Parathyroid adenoma (tissue), 2 donors: ENCODE results near the gene NQO2.
A peak's percentile ranks its signal among the peaks of the same experiment; 100 is the strongest.

Experiments
- H2AFZ ChIP-seq: fragments of 300-600 bp; sonication (generic); one replicate; pipeline ENCODE4 v1.7.0; 2017; ENCODE audit warnings: antibody characterized with exemption, mild to moderate bottlenecking
- H3K27ac ChIP-seq: fragments of 300-600 bp; sonication (generic); one replicate; pipeline ENCODE4 v1.7.0; 2017
- H3K27me3 ChIP-seq: fragments of 300-600 bp; sonication (generic); one replicate; pipeline ENCODE4 v1.7.0; 2017; ENCODE audit warnings: low read length; ENCODE audit not compliant: control insufficient read depth, insufficient read depth
- H3K36me3 ChIP-seq: fragments of 300-600 bp; sonication (generic); one replicate; pipeline ENCODE4 v1.7.0; 2017; ENCODE audit warnings: low read length; ENCODE audit not compliant: control insufficient read depth, insufficient read depth
- H3K4me1 ChIP-seq: fragments of 300-600 bp; sonication (generic); one replicate; pipeline ENCODE4 v1.7.0; 2017; ENCODE audit warnings: control low read depth
- H3K4me2 ChIP-seq: fragments of 300-600 bp; sonication (generic); one replicate; pipeline ENCODE4 v1.7.0; 2017; ENCODE audit warnings: low read length
- H3K4me3 ChIP-seq: fragments of 300-600 bp; sonication (generic); one replicate; pipeline ENCODE4 v1.7.0; 2017; ENCODE audit warnings: low read depth, low read length
- H3K79me2 ChIP-seq: fragments of 300-600 bp; sonication (generic); one replicate; pipeline ENCODE4 v1.7.0; 2017; ENCODE audit warnings: control low read depth
- H3K9ac ChIP-seq: fragments of 300-600 bp; sonication (generic); one replicate; pipeline ENCODE4 v1.7.0; 2017; ENCODE audit warnings: mild to moderate bottlenecking
- H3K9me3 ChIP-seq: fragments of 300-600 bp; sonication (generic); one replicate; pipeline ENCODE4 v1.7.0; 2017; ENCODE audit warnings: low read length; ENCODE audit not compliant: control insufficient read depth
- TF ChIP-seq, protein P1 (sequence below): fragments of 300-600 bp; sonication (generic); IDR thresholded peaks from one replicate; pipeline ENCODE4 v1.7.0; 2017; ENCODE audit warnings: antibody characterized with exemption, mild to moderate bottlenecking
- donor health status: primary hyperparathyroidism.

NQO2 gene

DNA sequence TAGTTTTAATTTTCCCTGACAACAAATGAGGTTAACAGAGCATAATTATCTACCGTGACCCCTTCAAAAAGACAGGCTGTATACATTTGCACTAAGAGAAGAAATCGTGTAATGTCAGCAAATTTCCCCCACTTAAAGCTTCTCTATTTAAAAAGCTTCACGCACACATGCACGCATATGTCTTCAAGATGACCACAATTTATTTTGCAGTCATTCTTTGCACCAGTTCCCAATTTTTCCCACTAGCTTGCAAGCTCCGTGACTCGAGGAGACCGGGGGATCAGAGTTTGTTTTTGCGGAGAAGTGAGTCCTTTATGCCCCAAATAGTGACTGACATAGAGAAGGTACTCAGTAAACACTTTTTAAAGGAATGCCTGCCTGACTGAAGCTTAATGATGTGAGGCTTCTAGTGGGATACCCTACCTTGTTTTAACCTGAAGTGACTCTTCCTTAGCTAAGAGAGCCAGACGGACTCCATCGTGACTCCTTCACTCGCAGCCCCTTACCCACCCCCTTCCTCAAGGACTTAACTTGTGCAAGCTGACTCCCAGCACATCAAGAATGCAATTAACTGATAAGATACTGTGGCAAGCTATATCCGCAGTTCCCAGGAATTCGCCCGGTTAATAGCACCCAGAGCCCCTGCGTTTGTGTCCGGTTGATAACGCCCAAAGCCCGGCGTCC, 9.3 kb upstream of the NQO2 start:
- Histone ChIP-seq H3K79me2 (peaks cover 2% of the 10 kb centered on the region), H3K4me1 (peaks cover 12% of the 10 kb centered on the region), H3K4me3 (peak overlapping the region; percentile 98), H3K9ac (peak overlapping the region; percentile 75), H3K9me3 (no peaks in the 10 kb centered on the region), H2AFZ (peak overlapping the region; percentile 84), H3K36me3 (no peaks in the 10 kb centered on the region), H3K4me2 (peak overlapping the region; percentile 99), H3K27me3 (no peaks in the 10 kb centered on the region), H3K27ac (peak overlapping the region; percentile 96)
- TF ChIP-seq, protein P1, sequence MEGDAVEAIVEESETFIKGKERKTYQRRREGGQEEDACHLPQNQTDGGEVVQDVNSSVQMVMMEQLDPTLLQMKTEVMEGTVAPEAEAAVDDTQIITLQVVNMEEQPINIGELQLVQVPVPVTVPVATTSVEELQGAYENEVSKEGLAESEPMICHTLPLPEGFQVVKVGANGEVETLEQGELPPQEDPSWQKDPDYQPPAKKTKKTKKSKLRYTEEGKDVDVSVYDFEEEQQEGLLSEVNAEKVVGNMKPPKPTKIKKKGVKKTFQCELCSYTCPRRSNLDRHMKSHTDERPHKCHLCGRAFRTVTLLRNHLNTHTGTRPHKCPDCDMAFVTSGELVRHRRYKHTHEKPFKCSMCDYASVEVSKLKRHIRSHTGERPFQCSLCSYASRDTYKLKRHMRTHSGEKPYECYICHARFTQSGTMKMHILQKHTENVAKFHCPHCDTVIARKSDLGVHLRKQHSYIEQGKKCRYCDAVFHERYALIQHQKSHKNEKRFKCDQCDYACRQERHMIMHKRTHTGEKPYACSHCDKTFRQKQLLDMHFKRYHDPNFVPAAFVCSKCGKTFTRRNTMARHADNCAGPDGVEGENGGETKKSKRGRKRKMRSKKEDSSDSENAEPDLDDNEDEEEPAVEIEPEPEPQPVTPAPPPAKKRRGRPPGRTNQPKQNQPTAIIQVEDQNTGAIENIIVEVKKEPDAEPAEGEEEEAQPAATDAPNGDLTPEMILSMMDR = no peak

DNA sequence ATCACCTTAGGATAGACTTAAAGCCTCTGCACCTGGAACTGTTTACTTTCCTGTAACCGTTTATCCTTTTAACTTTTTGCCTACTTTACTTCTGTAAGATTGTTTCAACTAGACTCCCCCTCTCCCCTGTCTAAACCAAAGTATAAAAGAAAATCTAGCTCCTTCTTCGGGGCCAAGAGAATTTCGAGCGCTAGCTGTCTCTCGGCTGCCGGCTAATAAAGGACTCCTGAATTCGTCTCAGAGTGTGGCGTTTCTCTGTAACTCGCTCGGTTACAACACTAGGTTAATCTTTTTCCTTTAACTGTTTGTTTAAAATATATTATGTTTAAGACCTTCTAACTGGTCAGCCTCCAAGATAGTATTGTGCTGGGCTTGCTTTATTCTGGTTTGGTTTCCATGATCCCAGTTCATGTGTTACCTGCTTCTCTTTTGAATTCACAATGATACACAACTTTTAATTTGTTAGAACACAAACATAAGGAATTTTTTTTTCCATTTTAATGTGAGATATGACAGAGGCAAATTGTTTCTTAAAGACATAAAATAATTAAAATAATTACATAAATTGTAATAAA, 8.7 kb upstream of the NQO2 start:
- Histone ChIP-seq H3K79me2 (peaks cover 2% of the 10 kb centered on the region), H3K36me3 (no peaks in the 10 kb centered on the region), H3K4me1 (peaks cover 12% of the 10 kb centered on the region), H3K27me3 (no peaks in the 10 kb centered on the region), H3K4me3 (peak overlapping the region; percentile 98), H3K4me2 (peak overlapping the region; percentile 99), H3K9ac (no peak overlapping the region), H3K27ac (peak overlapping the region; percentile 96), H2AFZ (peak overlapping the region; percentile 84), H3K9me3 (no peaks in the 10 kb centered on the region)
- TF ChIP-seq, protein P1 = no peak

DNA sequence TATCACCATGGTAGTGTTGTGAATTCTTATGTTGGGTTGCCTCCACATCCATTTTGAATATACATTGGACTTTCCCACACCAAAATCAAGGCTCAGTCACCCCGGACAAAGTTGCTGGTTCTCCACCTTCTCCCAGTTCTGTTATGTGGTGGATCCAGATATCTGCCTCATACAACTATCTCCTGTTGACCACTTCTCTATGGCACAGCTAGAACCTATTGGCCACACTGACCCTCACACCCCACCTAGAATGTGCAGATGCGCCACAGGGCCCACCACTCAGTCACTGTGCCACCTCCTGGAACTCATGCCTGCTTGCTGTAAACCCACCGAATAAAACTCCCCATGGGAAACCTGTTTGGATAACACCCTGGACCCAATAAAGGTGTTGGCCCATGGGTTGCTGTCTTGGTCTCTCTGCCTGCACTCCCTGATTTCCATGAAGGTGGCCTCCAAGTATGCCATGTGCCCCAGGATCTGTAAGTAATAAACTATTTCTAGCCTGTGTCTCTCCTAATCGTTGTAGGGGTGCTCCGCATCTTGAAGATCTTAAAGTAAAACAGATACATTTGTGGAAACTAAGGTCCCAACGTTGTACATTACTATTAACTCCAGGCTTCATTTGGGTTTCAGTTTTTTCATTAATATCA, 7.2 kb upstream of the NQO2 start:
- Histone ChIP-seq H3K9me3 (no peaks in the 10 kb centered on the region), H2AFZ (no peak overlapping the region), H3K79me2 (peaks cover 4% of the 10 kb centered on the region), H3K36me3 (no peaks in the 10 kb centered on the region), H3K4me1 (peaks cover 12% of the 10 kb centered on the region), H3K27ac (no peak overlapping the region), H3K27me3 (no peaks in the 10 kb centered on the region), H3K4me2 (no peak overlapping the region), H3K9ac (no peak overlapping the region), H3K4me3 (no peak overlapping the region)
- TF ChIP-seq, protein P1 = no peak

DNA sequence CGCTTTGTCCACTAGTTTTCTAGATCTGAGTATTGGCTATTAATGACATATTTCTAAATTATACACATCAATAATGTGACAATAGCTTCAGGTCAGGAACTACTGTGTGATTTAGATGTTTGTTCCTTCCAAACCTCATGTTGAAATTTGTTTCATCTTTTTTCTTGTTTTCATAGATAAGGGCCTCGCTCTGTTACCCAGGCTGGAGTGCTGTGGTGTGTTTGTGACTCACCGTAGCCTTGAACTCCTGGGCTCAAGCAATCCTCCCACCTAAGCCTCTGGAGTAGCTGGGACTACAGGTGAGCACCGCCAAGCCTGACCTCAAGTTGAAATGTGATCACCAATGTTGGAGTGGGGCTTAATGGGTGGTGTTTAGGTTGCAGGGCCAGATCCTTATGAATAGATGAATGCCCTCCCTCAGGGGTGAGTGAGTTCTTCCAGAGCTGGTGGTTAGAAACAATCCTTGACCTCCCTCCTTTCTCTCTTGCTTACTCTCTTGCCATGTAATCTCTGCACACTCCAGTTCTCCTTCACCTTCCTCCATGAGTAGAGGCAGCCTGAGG, 5.9 kb upstream of the NQO2 start:
- no peaks in the 10 kb centered on the region for H3K27me3 ChIP-seq
- no peaks in the 10 kb centered on the region for H3K9me3 ChIP-seq
- no peak overlapping the region for H3K9ac ChIP-seq
- no peak overlapping the region for H3K27ac ChIP-seq
- no peak overlapping the region for H3K4me2 ChIP-seq
- H3K79me2 ChIP-seq = peaks cover 4% of the 10 kb centered on the region
- no peaks in the 10 kb centered on the region for H3K36me3 ChIP-seq
- TF ChIP-seq, protein P1 = no peak
- no peak overlapping the region for H3K4me3 ChIP-seq
- H3K4me1 ChIP-seq = peaks cover 10% of the 10 kb centered on the region
- no peak overlapping the region for H2AFZ ChIP-seq
